Endodermal cell (in vitro differentiated cells): Measurements from ENCODE around the gene COL18A1. TPM values are rescaled to one million over a fixed set of nuclear protein-coding genes. Genes with fewer than 3 reads are reported as not detected.

Source experiments
- DNase-seq: peaks from one replicate; pipeline ENCODE4 v3.0.0-alpha.2; 2017
- H3K27ac ChIP-seq: 2 replicates; pipeline ENCODE4 v1.5.1; 2013; ENCODE audit warnings: mild to moderate bottlenecking, low read depth, low read length, moderate library complexity
- H3K27me3 ChIP-seq: 2 replicates; pipeline ENCODE4 v1.6.1; 2013; ENCODE audit warnings: mild to moderate bottlenecking, low read length, moderate library complexity; ENCODE audit not compliant: insufficient read depth, control insufficient read depth, poor library complexity, severe bottlenecking
- H3K36me3 ChIP-seq: 2 replicates; pipeline ENCODE4 v1.7.0; 2013; ENCODE audit warnings: mild to moderate bottlenecking, low read length, moderate library complexity; ENCODE audit not compliant: control insufficient read depth, insufficient read depth
- H3K4me1 ChIP-seq: one replicate; pipeline ENCODE4 v1.7.0; 2013; ENCODE audit warnings: low read length; ENCODE audit not compliant: control insufficient read depth, insufficient read depth
- H3K4me3 ChIP-seq: 2 replicates; pipeline ENCODE4 v1.5.1; 2013; ENCODE audit warnings: mild to moderate bottlenecking, low read length, moderate library complexity
- H3K9ac ChIP-seq: 2 replicates; pipeline ENCODE4 v1.6.1; 2013; ENCODE audit warnings: mild to moderate bottlenecking, low read length, moderate library complexity; ENCODE audit not compliant: poor library complexity, severe bottlenecking; ENCODE audit errors: extremely low read depth
- H3K9me3 ChIP-seq: 2 replicates; pipeline ENCODE4 v1.6.1; 2013; ENCODE audit warnings: mild to moderate bottlenecking, low read length, moderate library complexity; ENCODE audit not compliant: control insufficient read depth
- H3K27ac Mint-ChIP-seq: 2 replicates; pipeline ENCODE4 v1.8.0; 2020; ENCODE audit warnings: mixed read lengths
- H3K27me3 Mint-ChIP-seq: 2 replicates; pipeline ENCODE4 v1.8.0; 2021; ENCODE audit warnings: mild to moderate bottlenecking, mixed read lengths; ENCODE audit not compliant: insufficient read depth
- H3K36me3 Mint-ChIP-seq: 2 replicates; pipeline ENCODE4 v1.8.0; 2020; ENCODE audit warnings: low read depth, mixed read lengths
- H3K4me1 Mint-ChIP-seq: 2 replicates; pipeline ENCODE4 v1.8.0; 2020; ENCODE audit warnings: mixed read lengths
- H3K4me3 Mint-ChIP-seq: 2 replicates; pipeline ENCODE4 v1.8.0; 2020; ENCODE audit warnings: mild to moderate bottlenecking, moderate library complexity, mixed read lengths
- H3K9me3 Mint-ChIP-seq: 2 replicates; pipeline ENCODE4 v1.8.0; 2020; ENCODE audit warnings: mild to moderate bottlenecking, mixed read lengths
- WGBS, 2 experiments: methylation state at CpG; one replicate each; pipeline versions ENCODE4 v1.1.5 to v1.1.7; 2013; ENCODE audit warnings: missing lambda C conversion rate in 2 of 2, mixed read lengths in 1 of 2; ENCODE audit not compliant: insufficient coverage in 1 of 2, insufficient read length in 1 of 2; 5-methylcytosine and 5-hydroxymethylcytosine counted together
- total RNA-seq, 2 donors: library from RNA; stranded (reverse); fragmentation: NEBNext Ultra II Directional in 1 of 2; extraction: Animal tissue kit (Norgen Biotek cat#: 25700) in 1 of 2; gene quantifications; 2 replicates in 1 of 2; 3 replicates in 1 of 2; pipeline ENCODE4 v1.2.1, GENCODE V29; 2021
- TF ChIP-seq, protein P1 (sequence below): fragments of 200-600 bp; sonication (generic); conservative IDR thresholded peaks from 2 replicates; pipeline ENCODE4 v1.5.0; 2021; ENCODE audit warnings: antibody characterized with exemption, mild to moderate bottlenecking

COL18A1 gene
- total RNA-seq, 2 donors from 2014 or later = 332 to 398 TPM

DNA sequence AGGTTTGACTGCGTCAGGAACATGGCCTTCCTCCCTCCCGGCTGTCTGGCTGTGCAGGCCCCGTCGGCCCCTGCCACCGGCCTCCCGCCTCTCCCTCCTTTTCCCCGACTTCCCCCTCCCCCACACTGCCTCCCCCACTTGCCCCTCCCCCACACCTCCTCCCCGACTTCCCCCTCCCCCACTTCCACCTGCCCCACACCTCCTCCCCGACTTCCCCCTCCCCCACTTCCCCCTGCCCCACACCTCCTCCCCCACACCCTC is 84.7 kb downstream of the COL18A1 start:
- Mint-ChIP-seq H3K36me3 (peaks cover 39% of the 10 kb centered on the region), H3K27me3 (no peaks in the 10 kb centered on the region), H3K27ac (no peak overlapping the region), H3K9me3 (no peaks in the 10 kb centered on the region), H3K4me1 (peaks cover 10% of the 10 kb centered on the region), H3K4me3 (no peak overlapping the region)
- WGBS, 2 experiments = 83 to 92% methylated on average over 1 to 5 of the region's 9 CpGs
- Histone ChIP-seq H3K9me3 (no peaks in the 10 kb centered on the region), H3K4me1 (peaks cover 10% of the 10 kb centered on the region), H3K36me3 (peaks cover 41% of the 10 kb centered on the region), H3K27ac (no peak overlapping the region), H3K9ac (no peak overlapping the region), H3K4me3 (no peak overlapping the region), H3K27me3 (no peaks in the 10 kb centered on the region)
- DNase-seq = no peak
- TF ChIP-seq, protein P1, sequence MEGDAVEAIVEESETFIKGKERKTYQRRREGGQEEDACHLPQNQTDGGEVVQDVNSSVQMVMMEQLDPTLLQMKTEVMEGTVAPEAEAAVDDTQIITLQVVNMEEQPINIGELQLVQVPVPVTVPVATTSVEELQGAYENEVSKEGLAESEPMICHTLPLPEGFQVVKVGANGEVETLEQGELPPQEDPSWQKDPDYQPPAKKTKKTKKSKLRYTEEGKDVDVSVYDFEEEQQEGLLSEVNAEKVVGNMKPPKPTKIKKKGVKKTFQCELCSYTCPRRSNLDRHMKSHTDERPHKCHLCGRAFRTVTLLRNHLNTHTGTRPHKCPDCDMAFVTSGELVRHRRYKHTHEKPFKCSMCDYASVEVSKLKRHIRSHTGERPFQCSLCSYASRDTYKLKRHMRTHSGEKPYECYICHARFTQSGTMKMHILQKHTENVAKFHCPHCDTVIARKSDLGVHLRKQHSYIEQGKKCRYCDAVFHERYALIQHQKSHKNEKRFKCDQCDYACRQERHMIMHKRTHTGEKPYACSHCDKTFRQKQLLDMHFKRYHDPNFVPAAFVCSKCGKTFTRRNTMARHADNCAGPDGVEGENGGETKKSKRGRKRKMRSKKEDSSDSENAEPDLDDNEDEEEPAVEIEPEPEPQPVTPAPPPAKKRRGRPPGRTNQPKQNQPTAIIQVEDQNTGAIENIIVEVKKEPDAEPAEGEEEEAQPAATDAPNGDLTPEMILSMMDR = no peak

DNA sequence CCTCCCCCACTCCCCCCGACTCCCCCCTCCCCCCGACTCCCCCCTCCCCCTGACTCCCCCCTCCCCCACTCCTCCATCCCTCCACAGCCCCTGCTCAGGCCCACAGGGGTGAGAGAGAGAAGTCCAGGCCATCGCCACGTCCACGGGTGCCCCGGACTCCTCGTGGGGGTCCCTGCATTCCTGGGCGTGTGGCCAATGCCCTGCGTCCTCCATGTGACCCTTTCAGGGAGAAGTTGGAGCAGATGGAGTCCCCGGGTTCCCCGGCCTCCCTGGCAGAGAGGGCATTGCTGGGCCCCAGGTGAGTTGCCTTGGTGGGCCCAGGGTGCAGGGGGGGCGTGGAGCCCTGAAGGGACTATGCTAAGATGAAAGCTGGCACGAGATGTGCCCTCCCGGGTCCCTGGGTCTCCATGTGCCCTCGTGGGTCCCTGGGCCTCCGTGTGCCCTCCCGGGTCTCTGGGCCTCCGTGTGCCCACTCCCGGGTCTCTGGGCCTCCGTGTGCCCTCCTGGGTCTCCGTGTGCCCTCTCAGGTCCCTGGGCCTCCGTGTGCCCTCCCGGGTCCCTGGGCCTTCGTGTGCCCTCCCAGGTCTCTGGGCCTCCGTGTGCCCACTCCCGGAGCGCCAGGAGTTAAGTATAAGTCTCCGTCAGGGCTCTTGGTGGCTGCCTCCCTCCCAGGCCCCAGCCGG is 85.2 kb downstream of the COL18A1 start:
- H3K4me3 ChIP-seq = no peak overlapping the region
- H3K9me3 ChIP-seq = no peaks in the 10 kb centered on the region
- Mint-ChIP-seq H3K36me3 (peaks cover 36% of the 10 kb centered on the region), H3K4me3 (no peak overlapping the region), H3K9me3 (no peaks in the 10 kb centered on the region), H3K4me1 (peaks cover 10% of the 10 kb centered on the region), H3K27me3 (no peaks in the 10 kb centered on the region), H3K27ac (no peak overlapping the region)
- peaks cover 36% of the 10 kb centered on the region for H3K36me3 ChIP-seq
- no peak overlapping the region for H3K9ac ChIP-seq
- TF ChIP-seq, protein P1 = no peak
- WGBS, 2 experiments = 93 to 95% methylated on average over 20 to 27 of the region's 29 CpGs
- peaks cover 10% of the 10 kb centered on the region for H3K4me1 ChIP-seq
- H3K27ac ChIP-seq = no peak overlapping the region
- no peak for DNase-seq
- no peaks in the 10 kb centered on the region for H3K27me3 ChIP-seq

DNA sequence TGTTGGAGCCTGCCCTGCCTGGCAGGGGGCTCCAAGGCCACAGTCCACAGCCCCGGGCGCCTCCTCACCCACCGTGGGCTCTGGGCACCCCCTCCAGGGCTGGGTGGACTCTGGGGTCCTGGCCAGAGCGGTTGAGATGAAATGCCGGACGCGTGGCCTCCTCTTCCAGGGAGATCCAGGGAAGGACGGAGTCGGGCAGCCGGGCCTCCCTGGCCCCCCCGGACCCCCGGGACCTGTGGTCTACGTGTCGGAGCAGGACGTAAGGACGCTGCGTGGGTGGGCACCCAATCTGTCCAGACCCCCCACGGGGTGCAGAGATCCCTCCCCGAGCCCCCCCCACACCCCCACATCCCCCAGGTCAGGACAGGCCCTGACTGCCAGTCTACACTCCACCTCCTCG is 86.1 kb downstream of the COL18A1 start:
- H3K9me3 Mint-ChIP-seq = no peaks in the 10 kb centered on the region
- no peaks in the 10 kb centered on the region for H3K9me3 ChIP-seq
- no peak for DNase-seq
- H3K36me3 Mint-ChIP-seq = peaks cover 42% of the 10 kb centered on the region
- H3K27ac Mint-ChIP-seq = no peak overlapping the region
- H3K4me1 Mint-ChIP-seq = peaks cover 10% of the 10 kb centered on the region
- H3K36me3 ChIP-seq = peaks cover 39% of the 10 kb centered on the region
- TF ChIP-seq, protein P1 = no peak
- H3K27me3 ChIP-seq = no peaks in the 10 kb centered on the region
- H3K27me3 Mint-ChIP-seq = no peaks in the 10 kb centered on the region
- no peak overlapping the region for H3K4me3 Mint-ChIP-seq
- H3K27ac ChIP-seq = no peak overlapping the region
- H3K9ac ChIP-seq = no peak overlapping the region
- peaks cover 10% of the 10 kb centered on the region for H3K4me1 ChIP-seq
- 92 to 93% methylated on average over 5 to 20 of the region's 20 CpGs for WGBS, 2 experiments
- H3K4me3 ChIP-seq = no peak overlapping the region
